ENCODE measurements around the gene CFTR.

The CFTR gene

DNA sequence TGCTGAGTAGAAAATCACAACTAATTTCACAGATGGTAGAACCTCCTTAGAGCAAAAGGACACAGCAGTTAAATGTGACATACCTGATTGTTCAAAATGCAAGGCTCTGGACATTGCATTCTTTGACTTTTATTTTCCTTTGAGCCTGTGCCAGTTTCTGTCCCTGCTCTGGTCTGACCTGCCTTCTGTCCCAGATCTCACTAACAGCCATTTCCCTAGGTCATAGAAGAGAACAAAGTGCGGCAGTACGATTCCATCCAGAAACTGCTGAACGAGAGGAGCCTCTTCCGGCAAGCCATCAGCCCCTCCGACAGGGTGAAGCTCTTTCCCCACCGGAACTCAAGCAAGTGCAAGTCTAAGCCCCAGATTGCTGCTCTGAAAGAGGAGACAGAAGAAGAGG, 186.9 kb downstream of the CFTR start:
- H3K4me3 ChIP-seq (ENCODE audit: low read depth in 1 of 2, low read length in 1 of 2), result no peak overlapping the region

DNA sequence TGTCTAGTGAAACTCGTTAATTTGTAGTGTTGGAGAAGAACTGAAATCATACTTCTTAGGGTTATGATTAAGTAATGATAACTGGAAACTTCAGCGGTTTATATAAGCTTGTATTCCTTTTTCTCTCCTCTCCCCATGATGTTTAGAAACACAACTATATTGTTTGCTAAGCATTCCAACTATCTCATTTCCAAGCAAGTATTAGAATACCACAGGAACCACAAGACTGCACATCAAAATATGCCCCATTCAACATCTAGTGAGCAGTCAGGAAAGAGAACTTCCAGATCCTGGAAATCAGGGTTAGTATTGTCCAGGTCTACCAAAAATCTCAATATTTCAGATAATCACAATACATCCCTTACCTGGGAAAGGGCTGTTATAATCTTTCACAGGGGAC, 187.6 kb downstream of the CFTR start:
- no peak overlapping the region for H3K4me3 ChIP-seq (ENCODE audit: low read depth in 1 of 2, low read length in 1 of 2)
- no peaks in the 10 kb centered on the region for H3K4me1 ChIP-seq (ENCODE audit: control insufficient read depth in 1 of 2, insufficient read depth in 1 of 2, low read depth in 1 of 2, low read length in 1 of 2)
- H3K27ac ChIP-seq, result no peak overlapping the region
- TF ChIP-seq, protein P1, sequence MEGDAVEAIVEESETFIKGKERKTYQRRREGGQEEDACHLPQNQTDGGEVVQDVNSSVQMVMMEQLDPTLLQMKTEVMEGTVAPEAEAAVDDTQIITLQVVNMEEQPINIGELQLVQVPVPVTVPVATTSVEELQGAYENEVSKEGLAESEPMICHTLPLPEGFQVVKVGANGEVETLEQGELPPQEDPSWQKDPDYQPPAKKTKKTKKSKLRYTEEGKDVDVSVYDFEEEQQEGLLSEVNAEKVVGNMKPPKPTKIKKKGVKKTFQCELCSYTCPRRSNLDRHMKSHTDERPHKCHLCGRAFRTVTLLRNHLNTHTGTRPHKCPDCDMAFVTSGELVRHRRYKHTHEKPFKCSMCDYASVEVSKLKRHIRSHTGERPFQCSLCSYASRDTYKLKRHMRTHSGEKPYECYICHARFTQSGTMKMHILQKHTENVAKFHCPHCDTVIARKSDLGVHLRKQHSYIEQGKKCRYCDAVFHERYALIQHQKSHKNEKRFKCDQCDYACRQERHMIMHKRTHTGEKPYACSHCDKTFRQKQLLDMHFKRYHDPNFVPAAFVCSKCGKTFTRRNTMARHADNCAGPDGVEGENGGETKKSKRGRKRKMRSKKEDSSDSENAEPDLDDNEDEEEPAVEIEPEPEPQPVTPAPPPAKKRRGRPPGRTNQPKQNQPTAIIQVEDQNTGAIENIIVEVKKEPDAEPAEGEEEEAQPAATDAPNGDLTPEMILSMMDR (IDR thresholded peaks at IDR 0.05), result no peak
- H3K27me3 ChIP-seq, result no peaks in the 10 kb centered on the region
- H3K9me3 ChIP-seq, result no peaks in the 10 kb centered on the region
- H3K36me3 ChIP-seq, result no peaks in the 10 kb centered on the region

More for the DNA sequence above, 186.9 kb downstream of the CFTR start:
- Histone ChIP-seq H3K36me3 (no peaks in the 10 kb centered on the region), H3K4me1 (ENCODE audit: control insufficient read depth in 1 of 2, insufficient read depth in 1 of 2, low read depth in 1 of 2, low read length in 1 of 2) (no peaks in the 10 kb centered on the region), H3K27ac (no peak overlapping the region), H3K9me3 (no peaks in the 10 kb centered on the region), H3K27me3 (no peaks in the 10 kb centered on the region)
- TF ChIP-seq, protein P1 (IDR thresholded peaks at IDR 0.05), result no peak

DNA sequence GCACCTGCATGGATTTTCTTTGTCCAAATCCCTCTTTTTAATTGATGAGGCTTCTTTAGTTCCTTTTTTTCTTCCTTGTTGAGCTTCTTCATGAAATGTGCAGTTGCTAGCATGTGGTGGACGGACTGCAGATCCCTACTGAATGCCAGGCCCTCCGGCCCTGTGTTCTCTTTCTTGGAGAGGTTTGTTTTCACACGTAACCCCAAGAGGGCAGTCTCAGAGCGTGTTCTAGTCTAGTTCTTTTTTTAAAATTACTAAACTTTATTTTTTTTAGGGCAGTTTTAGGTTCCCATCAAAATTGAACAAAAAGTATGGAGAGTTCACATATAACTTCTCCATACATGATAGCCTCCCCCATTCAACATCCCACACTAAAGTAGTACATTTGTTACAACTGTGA, 190.0 kb downstream of the CFTR start:
- Histone ChIP-seq H3K4me3 (ENCODE audit: low read depth in 1 of 2, low read length in 1 of 2) (no peak overlapping the region), H3K36me3 (no peaks in the 10 kb centered on the region), H3K27me3 (no peaks in the 10 kb centered on the region), H3K27ac (no peak overlapping the region), H3K9me3 (no peaks in the 10 kb centered on the region), H3K4me1 (ENCODE audit: control insufficient read depth in 1 of 2, insufficient read depth in 1 of 2, low read depth in 1 of 2, low read length in 1 of 2) (no peaks in the 10 kb centered on the region)
- TF ChIP-seq, protein P1 (IDR thresholded peaks at IDR 0.05), result no peak

DNA sequence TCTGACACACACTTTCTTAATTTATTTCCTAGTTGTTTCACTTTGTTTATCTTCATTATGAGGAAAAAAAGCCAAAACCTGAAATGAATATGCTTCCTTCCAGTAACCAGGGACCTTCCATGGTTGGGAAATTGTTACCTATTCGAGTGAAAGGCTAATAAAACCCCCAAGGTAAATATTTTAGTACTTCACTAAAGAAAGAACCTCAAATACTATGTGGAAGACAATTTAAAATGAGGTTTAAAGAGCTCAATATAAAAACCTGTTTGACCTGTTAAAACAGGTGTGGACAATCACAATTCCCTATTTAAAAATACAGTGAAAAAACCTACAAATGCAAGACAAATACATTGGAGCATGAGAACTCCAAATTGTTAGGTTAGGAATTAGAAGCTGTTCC, 192.6 kb downstream of the CFTR start:
- no peak overlapping the region for H3K4me3 ChIP-seq (ENCODE audit: low read depth in 1 of 2, low read length in 1 of 2)
- no peaks in the 10 kb centered on the region for H3K27me3 ChIP-seq
- TF ChIP-seq, protein P1 (IDR thresholded peaks at IDR 0.05), result no peak
- no peaks in the 10 kb centered on the region for H3K36me3 ChIP-seq
- no peaks in the 10 kb centered on the region for H3K4me1 ChIP-seq (ENCODE audit: control insufficient read depth in 1 of 2, insufficient read depth in 1 of 2, low read depth in 1 of 2, low read length in 1 of 2)
- H3K27ac ChIP-seq, result no peak overlapping the region
- no peaks in the 10 kb centered on the region for H3K9me3 ChIP-seq

DNA sequence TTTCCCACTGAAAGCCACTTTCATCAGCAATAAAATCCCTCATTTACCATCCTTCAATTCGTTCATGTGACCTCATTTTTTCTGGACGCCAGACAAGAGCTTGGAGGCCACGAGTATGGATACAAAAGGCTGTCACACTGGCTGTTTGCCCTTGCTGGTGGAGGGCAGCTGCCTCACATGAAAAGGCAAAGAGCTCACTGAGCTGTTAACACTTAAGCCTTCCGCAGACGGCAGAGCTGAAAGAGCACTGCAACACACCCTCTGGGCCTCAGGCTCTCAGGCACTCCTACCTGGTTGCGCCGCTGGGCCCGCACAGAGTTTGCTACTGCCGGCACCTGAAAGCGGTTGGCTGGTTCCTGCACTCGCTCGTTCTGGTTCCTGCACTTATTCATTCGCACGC, 193.5 kb downstream of the CFTR start:
- H3K4me1 ChIP-seq (ENCODE audit: control insufficient read depth in 1 of 2, insufficient read depth in 1 of 2, low read depth in 1 of 2, low read length in 1 of 2), result no peaks in the 10 kb centered on the region
- H3K4me3 ChIP-seq (ENCODE audit: low read depth in 1 of 2, low read length in 1 of 2), result no peak overlapping the region
- TF ChIP-seq, protein P1 (IDR thresholded peaks at IDR 0.05), result no peak
- H3K27ac ChIP-seq, result no peak overlapping the region
- no peaks in the 10 kb centered on the region for H3K9me3 ChIP-seq
- no peaks in the 10 kb centered on the region for H3K27me3 ChIP-seq
- H3K36me3 ChIP-seq, result no peaks in the 10 kb centered on the region

DNA sequence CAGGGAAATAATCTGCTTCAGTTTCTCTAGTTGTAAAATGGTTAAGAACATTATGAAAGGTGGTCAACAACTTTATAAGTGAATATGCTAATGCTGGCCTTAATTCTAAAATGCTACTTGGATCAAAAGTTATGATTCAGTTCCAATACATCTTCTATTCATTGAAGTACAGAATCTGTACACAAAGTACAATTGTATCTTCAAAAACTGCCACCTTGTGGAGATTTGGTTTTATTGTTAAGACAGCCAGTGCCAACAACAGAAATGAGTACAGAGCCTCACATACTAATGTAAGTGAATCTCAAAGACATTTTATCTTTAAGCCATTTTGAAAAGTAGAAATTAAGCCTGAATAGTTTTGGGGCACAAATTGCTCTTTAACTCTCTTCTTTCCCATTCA, 194.0 kb downstream of the CFTR start:
- Histone ChIP-seq H3K27ac (no peak overlapping the region), H3K36me3 (no peaks in the 10 kb centered on the region), H3K4me3 (ENCODE audit: low read depth in 1 of 2, low read length in 1 of 2) (no peak overlapping the region), H3K9me3 (no peaks in the 10 kb centered on the region), H3K27me3 (no peaks in the 10 kb centered on the region), H3K4me1 (ENCODE audit: control insufficient read depth in 1 of 2, insufficient read depth in 1 of 2, low read depth in 1 of 2, low read length in 1 of 2) (no peaks in the 10 kb centered on the region)
- TF ChIP-seq, protein P1 (IDR thresholded peaks at IDR 0.05), result no peak
